ENCODE data around the gene ADAP1.

GRCh38 chr7:968205-969105 lies 14.0 kb upstream of the ADAP1 start:
- TF ChIP-seq CTCF (IDR thresholded peaks at IDR 0.05; ENCODE audit: borderline replicate concordance, extremely low read depth, low read length, poor library complexity, severe bottlenecking) (no peak), EZH2 (IDR thresholded peaks at IDR 0.05; ENCODE audit: borderline replicate concordance, low read depth, low read length, severe bottlenecking) (no peak)

Measured in DND-41 (cell line).